Measurements from ENCODE around the gene RAC2.

The RAC2 gene

DNA sequence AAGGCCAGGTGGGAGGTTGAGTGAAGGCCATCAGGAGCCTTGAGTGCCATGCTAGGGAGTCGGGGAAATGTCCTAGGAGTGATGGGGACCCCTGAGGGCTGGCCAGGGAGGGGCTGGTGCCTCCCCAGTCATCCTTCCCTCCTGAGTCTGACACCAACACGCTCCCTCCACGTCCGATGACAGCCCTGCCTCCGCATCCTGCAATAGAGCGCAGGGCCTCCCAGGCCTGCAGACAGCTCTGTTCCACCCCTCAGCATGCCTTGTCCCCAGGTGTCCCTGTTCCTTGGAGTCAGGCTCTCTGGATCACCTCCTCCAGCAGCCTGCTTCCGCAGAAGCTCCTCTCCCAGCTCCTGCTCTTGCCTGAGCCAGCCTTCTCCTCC, 3.1 kb downstream of the RAC2 start:
- TF ChIP-seq CTCF (IDR thresholded peaks at IDR 0.05): no peak
- Histone ChIP-seq H3K4me3 (no peak overlapping the region), H3K27ac (no peak overlapping the region)
- no peak for DNase-seq (ENCODE audit: low spot score)

- TF ChIP-seq CTCF (IDR thresholded peaks at IDR 0.05): no peak
- no peak for DNase-seq (ENCODE audit: low spot score)
- H3K27ac ChIP-seq: no peak overlapping the region
- no peak overlapping the region for H3K4me3 ChIP-seq
These were observed 3.7 kb downstream of the RAC2 start for GRCh38 chr22:37240240-37240940.

DNA sequence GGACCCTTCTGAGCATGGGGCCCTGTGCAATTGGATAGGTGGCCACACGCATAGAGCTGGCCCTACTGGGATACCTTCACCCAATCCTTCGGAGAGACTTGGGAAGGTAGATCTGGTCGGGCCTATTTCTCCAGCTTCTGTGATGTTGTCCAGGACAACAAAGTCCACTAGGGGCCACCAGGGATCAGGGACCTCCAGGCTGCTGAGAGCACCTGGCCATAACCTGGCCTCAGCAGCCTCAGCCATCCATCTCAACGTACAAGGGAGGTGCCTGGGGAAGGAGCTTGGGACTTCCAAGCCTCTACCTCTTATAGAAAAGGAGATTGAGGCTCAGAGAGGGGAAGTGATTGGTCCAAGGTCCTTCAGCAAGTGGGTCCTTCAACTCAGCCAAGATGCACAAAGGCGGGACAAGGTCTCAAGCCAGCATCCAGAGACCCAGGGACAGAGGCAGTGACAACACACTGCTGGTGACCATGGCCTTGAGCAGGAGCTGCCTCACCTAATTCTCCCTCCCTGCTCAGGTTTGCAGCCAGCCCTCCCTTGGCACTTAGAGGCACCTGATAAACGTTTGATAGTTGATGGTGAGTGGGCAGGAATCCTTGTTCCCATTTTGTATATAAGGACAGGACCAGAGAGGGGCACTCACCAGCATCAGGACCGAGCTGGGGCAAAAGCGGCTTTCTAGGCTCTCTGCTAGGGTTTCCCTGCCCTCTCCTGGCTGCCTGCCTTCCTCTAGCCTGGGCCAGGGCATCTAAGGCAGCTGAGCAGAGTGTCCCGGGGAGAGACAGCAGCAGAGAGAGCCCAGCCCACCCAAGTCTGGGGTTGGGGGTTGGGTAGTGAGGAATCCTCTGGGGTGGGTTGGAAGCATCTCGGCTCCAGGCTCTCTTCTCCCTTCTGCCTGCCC, 4.5 kb downstream of the RAC2 start:
- TF ChIP-seq CTCF (IDR thresholded peaks at IDR 0.05): no peak
- Histone ChIP-seq H3K4me3 (no peak overlapping the region), H3K27ac (no peak overlapping the region)
- DNase-seq (ENCODE audit: low spot score): no peak

DNA sequence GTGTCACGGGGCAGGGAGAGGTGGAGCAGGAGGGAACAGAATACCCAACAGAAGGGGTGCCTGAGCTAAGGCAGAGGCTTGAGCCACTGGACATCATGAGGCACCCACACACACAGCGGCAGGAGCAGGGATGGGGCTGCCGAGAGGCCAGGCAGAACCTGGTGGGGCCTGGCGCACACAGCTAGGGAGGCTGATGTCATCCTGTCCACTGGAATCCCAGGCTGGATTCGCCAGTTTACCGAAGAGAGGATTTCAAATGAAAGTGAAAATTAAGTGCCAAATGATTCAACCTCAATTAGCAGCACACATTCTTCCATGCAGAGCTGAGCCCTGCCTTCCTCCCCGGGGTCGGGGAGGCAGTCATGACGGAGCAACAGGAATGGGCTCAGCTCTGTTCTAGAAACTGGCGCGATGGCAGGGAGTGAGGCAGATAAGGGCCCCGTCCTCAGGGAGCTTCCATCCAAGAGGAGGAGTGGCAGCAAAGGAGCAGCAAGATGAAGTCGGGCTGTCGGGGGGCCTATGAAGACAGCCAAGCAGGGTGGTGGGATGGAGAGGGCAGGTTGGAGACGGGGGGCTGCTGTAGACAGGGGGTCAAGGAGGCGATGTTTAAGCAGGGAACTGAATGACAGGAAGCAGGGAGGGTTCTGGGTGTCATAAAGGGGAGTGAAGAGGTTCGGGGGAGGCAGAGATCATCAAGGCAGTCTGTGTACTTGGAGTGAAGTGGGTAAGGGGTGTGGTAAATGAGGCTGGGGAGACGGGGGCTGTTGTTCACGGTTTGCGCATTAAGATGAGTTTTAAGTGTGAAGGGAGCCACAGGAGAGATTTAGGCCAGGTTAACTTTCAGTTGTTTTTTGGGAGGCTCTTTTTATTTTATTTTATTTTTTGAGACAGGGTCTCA, 6.4 kb downstream of the RAC2 start:
- DNase-seq (ENCODE audit: low spot score): no peak
- Histone ChIP-seq H3K4me3 (no peak overlapping the region), H3K27ac (no peak overlapping the region)
- TF ChIP-seq CTCF (IDR thresholded peaks at IDR 0.05): no peak

GRCh38 chr22:37235897-37236607, 8.0 kb downstream of the RAC2 start:
- H3K4me3 ChIP-seq: no peak overlapping the region
- DNase-seq (ENCODE audit: low spot score): no peak
- TF ChIP-seq CTCF (IDR thresholded peaks at IDR 0.05): no peak
- H3K27ac ChIP-seq: no peak overlapping the region

Measured in coronary artery (tissue), 2 donors.